SH-SY5Y (cell line): ENCODE measurements around the gene FNBP1.

ENCODE experiments used
- GATA2 ChIP-seq: IDR thresholded peaks from 2 replicates; pipeline ENCODE4 v1.6.1; 2011; ENCODE audit warnings: mild to moderate bottlenecking, low read depth, low read length
- GATA3 ChIP-seq: IDR thresholded peaks from 2 replicates; pipeline ENCODE4 v1.6.1; 2011; ENCODE audit warnings: low read depth, mild to moderate bottlenecking, low read length, moderate library complexity

- TF ChIP-seq GATA2, result no peak
- no peak for TF ChIP-seq GATA3
These were observed 191.2 kb downstream of the FNBP1 start for GRCh38 chr9:129851821-129852220.
